ENCODE results near the gene RNLS. TPM values are rescaled to one million over a fixed set of nuclear protein-coding genes. Genes with fewer than 3 reads are reported as not detected.
"Not testable (repeated sequence)": the region's sequence is repeated elsewhere in the genome, so short reads cannot be mapped to it uniquely, and the experiment has no call there.

Gene RNLS
- total RNA-seq, 1 experiment from 2014 or later: 0.45 TPM

DNA sequence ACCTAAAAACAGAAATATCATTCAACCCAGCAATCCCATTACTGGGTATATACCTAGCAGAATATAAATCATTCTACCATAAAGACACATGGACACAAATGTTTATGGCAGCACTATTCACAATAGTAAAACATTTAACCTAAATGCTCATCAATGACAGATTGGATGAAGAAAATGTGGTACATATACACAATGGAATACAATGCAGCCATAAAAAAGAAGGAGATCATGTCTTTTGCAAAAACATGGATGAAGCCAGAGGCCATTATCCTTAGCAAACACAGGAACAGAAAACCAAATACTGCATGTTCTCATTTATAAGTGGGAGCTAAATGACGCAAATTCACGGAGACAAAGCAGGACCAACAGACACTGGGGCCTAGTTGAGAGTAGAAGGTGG, 96.3 kb downstream of the RNLS start:
- DNase-seq (ENCODE audit: extremely low read depth, low read depth): not testable (repeated sequence)

DNA sequence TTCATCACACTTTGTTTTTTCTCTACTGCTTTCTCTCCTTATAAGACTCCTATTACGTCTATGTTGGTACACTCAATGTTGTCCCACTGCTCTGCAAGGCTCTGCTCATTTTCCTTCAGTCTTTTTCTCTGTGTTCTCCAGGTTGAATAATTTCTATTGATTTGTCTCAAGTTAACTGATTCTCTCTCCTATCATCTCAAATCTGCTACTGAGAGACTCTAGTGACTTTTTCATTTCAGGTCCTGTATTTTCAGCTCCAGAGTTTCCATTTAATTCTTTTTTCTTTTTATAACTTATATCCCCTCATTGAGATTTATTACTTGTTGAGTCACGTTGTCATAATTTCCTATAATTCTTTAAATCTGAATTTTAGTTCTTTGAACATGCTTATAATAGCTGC, 100.9 kb downstream of the RNLS start:
- no peak for DNase-seq (ENCODE audit: extremely low read depth, low read depth)

DNA sequence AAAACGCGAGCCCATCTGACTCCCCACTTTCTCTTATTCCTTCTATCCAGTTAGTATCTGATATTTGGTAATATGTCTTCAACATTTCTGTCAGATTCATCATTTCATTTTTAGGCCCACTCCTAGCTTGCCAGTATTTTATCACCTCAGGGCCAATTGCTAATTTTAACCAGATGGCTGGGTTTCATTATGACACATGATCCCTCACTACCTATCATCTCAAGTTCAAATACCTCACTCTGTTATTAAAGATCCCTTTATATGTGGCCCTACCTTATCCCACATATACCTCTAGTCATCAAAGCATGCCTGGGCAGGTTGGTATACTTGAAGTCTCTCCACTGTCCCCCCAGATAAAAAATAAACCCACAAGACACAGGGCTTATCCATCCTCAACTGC, 104.9 kb downstream of the RNLS start:
- no peak for DNase-seq (ENCODE audit: extremely low read depth, low read depth)

DNA sequence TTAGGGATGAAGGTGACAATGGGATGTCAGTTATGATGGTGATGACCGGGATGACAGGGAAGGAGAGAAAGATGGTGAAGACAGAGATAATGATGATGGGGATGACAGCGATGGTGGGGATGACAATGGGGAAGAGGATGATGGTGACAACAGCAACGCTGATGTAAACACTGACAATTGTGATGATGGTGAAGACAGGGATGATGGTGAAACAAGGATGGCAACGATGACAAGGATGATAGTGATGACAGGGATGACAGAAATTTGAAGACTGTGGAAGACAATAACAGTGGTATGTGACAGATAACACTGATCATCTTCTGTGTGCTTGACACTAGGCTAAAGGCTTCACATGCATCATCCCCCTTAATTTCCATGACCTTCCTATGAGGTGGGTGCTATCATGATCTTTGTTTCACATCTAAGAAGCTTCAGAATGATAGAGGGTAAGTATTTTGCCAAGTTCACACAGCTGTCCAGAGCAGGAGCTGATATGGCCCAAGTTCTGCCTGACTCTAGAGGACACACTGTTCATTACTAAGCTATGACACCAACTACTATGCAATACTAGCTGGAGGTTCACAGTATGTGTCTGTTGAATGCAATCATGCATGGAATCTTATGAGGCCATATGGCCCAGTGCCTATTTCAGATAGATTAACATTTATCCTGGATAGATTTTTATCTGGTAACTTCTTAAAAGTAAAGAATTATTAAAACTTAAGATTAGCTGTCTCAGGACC, 105.6 kb downstream of the RNLS start:
- DNase-seq (ENCODE audit: extremely low read depth, low read depth): no peak

DNA sequence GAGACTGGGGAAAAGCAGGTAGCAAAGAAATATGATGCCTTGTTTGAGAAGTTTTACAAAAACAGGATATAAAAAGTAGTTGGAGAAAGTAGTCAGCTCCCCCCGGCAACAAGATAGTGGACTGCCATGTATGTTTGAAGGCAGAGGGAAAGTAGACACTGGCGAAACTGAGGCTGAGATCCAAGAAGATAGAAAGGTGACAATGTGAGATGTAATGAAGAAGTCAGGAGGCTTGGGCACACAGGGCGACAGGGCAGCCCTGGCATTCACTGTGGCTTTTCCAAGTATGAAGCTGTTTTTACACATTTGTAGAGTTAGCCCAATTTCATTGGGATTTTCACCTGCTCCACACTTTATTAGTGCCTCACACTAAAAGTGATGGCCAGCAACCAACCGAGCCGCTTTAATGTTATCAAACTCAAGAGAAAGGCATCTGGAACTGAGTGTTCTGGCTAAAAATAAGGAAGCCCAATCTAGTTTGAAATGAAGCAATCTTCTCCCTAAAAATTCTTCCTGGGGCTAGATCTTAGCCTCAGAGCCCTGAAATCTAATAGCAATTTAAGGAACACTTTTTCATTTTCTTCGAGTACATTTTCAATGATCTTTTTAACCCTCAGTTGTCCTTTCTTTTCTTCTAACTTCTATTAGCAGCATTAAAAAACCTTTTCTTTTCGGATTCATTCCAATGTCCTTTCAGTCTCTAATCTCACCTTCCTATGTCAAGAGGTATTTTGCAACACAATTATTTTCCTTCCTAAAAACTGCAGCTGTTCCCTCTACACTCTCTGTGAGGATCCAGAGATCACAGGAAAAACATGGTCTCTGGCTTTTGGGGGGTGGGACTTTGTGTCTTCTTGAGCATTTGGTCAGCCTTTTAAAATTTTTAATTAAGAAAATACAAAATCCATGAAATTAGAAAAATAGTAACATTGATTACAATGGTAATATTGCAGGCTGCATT, 108.0 kb downstream of the RNLS start:
- no peak for DNase-seq (ENCODE audit: extremely low read depth, low read depth)

DNA sequence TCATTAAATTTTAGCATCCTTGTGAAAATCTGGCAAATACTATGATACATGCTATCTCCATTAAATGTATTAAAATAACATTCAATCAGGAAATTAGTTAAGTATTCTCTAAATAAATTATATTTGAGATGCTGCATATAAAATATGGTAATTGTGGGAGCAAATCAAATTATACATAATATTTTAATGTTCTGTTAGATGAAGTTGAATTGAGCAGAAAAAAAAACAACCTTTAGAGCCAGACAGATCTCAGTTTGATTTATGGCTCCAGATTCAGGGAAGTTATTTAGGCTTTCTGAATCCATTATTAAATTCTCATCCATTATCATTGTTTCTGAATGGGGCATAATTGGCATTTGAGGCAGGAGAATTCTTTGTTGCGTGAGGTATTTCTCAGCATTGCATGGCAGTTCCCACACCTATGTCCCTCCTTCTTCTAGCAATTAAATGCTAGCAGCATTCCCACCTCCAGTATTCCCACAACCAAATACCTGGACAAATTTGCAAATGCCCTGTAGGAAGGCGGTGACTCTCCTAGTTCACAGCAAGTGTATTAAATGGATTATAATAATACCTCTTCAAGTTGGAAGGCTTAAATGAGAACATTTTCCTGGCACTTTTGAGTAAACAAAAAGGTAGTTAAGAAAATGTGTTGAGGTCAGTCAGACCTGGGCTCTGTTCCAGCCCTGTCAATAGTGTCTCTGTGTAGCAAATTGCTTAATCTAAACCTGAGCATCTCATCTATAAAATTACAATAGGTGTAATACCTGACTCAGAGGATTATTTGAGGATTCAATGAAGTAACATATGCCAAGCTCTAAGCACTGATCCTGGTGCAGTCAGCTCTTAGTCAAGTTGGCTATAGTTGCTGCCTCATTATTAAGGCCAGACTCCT, 108.9 kb downstream of the RNLS start:
- DNase-seq (ENCODE audit: extremely low read depth, low read depth): no peak

DNA sequence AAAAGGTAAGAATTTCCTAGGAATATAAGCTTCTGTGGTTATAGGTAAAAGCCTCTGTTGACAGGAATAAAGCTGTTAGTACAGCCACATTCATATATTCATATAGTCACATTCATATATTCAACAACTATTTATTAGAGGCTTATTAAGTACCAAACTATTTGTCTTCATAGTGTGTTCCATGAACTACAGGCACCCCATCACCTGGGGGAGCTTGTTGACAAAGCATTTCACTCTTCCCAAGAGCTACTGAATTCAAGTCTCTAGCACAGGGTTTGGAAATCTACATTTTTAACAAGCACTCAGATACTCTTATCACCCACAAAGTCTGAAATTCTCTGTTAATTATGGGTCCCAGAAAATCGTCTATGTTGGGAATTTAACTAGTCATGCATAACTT, 110.6 kb downstream of the RNLS start:
- DNase-seq (ENCODE audit: extremely low read depth, low read depth): no peak

DNA sequence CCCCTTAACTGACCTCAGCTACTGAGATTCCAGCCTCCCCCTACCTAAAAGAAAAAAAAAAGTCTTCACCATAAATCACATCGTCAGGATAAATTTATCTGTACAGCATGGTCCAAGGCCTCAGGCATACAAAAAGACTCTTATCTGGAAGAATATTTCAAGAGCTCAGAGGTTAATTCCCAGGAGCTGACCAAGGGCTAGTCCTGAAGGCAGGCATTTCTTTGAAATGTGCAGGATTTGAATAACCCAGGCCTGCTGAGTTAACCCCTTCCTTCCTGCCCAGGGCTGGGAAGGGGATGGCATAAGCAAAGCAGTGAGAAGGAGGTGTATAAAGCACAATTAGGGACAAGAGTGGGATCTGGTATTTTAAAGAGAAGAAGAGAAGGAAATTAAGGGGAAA, 111.2 kb downstream of the RNLS start:
- no peak for DNase-seq (ENCODE audit: extremely low read depth, low read depth)

DNA sequence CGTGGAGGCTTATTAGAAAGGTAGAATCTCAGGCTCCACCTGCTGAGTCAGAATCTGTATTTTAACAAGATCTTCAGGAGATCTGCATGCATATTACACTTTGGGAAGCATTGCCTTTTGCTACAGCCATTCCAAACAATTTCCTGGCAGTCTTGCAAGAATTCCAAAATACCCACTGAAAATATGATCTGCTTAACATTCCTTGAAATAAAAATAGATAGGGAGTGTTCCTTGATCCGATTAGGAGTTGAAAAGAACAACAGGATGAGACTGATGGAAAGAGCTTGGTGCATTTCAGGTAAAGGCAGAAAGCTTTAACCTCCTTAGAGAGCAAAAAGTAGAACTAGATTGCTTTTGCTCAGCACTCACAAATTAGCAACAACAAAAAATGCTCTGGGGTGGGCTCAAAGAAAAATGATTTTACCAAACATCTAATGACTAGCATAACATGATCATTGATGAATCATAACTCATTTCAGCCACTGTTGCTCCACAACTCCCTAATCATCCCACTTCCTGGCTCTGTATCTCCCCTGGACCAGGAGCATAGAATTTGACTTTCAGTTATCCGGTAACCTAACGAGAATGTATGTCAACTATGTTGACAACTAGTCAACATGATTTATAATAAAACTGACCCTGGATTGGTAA, 115.2 kb downstream of the RNLS start:
- DNase-seq (ENCODE audit: extremely low read depth, low read depth): no peak

DNA sequence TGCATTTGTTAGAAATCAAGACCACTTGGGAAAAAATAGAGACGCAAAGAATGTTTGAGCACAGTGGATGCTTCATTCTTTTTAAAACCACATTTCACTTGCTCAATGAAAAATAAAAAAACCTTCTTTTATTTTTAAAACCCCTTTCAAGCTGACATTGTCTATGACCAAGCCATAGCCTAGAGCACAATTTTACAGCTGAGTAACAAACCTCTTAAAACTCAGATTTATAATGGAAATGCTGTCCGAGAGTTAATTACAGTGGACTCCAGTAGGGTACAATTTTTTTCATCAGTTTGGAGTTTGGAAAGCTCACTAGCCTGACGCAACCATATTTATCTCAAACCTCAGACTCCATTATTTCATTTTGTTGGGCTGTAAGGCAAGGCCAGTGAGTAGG, 116.3 kb downstream of the RNLS start:
- DNase-seq (ENCODE audit: extremely low read depth, low read depth): no peak

DNA sequence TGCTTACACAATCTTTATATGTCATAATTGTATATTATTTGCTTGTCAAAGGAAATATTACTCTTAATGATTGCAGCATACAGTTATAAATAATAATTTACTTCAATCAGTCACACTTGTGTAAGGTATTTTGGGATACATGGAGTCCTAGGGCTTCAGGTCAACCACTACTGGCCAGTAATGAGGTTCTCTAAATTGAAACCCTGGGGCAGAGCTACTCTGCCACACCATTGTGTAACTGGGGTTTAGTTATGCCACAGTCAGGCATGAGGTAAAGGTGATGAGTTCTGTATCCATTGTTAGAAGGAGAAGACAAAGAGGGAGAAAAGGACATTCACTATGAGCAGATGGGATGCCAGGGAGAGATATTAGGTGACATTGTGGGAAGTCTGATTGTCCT, 117.4 kb downstream of the RNLS start:
- DNase-seq (ENCODE audit: extremely low read depth, low read depth): no peak

DNA sequence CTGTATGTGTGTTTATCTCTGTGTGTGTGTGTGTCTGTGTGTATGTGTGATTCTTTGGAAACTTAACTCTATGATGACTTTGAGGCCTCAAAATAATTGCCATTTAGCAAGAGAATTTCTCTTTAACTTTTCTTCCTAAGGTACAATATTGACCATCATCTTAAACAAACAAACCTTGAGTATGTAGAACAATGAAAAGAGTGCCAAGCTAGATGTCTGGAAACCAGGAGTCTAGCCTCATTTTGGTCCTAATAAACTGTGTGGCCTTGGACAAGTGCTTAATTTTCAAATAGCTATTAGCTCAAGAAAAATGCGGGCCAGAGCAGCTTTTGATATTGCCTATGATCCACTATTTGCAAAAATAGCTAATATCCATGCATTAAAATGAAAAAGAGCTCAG, 119.3 kb downstream of the RNLS start:
- DNase-seq (ENCODE audit: extremely low read depth, low read depth): no peak

DNA sequence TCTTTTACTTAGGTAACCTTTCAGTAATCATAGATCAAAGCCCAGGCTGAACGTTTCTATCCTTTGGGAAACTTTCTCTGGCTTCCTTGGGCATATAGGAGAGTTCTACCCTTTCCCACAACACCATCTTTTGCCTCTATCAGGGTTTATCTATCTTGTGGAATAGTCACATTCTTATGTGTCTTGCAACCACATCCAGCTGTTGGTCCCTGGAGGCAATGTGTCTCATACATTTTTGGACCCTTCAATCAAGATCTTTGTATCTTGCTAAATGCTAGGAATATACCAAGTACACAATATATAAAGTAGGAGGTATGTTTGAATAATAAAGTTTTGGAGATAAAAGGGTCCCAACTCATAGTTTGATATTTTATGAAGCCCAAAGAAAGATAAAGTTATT, 121.7 kb downstream of the RNLS start:
- no peak for DNase-seq (ENCODE audit: extremely low read depth, low read depth)

DNA sequence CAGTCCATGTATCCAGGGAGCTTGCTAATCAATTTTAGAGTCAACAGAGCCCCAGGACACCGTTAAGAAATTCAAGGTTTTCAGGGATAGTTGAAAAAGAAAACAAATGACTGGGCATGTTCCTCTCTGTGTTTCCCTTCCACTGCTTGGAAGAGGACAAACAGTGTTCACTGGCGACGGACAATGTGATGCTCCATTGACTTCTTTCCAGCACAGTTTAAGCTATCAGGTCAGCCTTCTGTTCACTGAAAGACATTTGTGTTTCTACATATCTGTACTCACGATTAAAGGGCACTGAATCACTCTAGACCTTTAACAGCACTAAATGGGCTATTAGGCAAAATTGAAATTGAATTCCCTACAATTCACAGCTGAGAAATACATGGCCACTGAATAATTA, 123.6 kb downstream of the RNLS start:
- DNase-seq (ENCODE audit: extremely low read depth, low read depth): no peak

DNA sequence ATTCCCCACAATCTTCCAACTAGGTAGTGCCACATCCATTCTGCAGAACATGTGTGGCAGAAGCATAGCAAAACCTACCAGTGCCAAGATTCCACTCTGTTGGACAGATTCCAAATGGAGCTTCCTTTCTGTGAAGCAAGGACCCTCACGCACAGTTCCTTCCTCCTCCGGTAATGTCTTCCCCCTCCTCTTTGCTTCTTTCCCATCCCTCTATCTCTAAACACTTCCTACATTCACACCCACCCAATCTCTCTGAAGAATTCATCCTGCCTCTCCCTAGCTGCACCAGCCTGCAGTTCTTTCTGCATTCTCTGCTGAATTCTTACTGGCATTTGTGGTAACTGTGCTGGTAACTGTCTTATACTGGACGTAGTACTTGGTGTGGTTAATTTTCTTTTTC, 124.9 kb downstream of the RNLS start:
- DNase-seq (ENCODE audit: extremely low read depth, low read depth): no peak

DNA sequence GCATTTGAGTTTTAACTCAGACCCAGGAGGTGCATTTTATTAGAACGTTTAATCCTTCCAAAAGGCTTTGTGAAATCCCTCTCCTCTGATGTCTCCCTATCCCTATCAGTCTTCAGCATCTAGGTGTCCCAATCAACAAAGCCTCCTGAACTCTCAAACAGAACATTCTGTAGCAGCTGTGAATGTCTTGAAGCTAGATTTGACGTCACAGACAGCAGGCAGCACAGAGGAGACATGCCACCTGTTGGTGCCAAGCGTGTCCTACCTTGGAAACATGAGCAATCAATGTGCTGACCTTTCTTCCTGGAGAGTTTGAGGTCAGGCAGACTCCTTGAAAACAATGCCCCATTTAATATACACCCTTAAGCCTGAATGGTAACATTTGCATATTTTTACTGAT, 125.5 kb downstream of the RNLS start:
- no peak for DNase-seq (ENCODE audit: extremely low read depth, low read depth)

DNA sequence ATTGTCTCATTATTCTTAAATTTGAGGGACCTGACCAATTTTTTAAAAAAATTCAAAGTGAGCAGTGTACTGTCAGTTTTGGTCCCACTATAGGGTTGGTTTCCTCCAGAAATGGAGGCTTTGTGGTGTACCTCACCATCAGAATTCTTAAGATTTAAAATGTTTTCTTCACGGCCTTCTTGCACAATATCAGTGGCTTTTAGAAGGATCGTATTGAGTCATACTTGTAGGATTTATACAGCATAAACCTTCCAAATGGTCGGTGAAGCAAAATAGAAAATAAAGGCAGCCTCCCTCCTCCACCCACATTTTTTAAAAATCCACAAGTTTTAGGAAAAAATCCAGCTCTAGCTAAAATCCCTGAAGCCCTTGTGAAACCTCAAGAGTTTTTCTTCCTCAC, 126.4 kb downstream of the RNLS start:
- DNase-seq (ENCODE audit: extremely low read depth, low read depth): no peak

DNA sequence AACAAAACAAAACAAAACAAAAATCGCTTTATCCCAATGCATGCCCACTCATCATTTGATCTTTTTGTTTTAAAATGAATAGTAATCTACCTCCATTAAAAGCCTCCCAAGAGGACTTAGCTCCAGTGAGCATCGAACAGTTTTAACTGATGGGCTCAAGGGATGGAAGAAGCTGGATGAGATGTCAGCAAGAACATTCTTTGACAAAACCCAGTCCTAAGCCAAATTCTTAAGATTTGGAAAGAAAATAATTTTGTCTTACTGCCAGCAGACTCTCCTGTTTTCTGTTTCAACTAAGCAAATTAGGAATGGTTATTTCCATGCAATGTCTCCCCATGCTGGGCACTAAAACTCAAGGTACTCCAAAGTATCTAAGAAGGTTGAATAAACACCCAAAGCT, 127.3 kb downstream of the RNLS start:
- DNase-seq (ENCODE audit: extremely low read depth, low read depth): no peak

DNA sequence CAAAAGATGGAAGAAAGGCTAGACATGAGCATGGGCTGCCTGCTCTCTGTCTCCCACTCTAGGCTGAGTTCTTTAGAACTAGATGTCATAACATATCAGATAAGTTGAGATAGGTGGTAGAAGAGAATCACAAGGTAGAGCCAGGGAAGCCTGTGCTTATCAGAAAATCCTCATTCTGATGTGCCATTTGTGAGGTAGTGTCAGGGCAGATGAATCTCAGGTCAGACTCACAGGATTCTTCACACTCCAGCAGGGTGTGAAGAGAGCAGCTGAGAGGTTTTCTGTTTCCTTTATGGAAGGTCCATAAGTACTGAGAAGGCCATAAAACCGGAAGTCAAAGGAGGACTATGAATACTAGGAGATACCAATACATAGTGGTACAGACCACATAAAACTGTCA, 132.9 kb downstream of the RNLS start:
- no peak for DNase-seq (ENCODE audit: extremely low read depth, low read depth)

DNA sequence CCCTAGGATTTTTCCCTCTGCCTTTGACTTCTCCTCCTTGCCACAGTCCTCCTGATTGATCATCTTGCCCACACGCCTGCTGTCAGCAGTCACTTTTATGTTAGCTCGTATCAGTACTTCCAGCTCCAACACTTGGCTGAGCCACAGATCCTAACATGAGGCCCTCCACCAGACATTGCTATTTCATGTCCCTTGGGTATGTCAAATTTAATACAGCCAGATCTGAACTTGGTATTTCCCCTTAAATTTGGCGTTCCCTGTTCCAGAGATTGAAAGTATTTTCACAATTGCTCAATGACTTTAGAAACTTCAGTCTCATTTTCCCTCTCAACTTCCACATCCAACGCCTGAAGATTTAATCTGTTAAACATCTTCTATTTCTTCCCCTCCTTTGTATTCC, 140.4 kb downstream of the RNLS start:
- DNase-seq (ENCODE audit: extremely low read depth, low read depth): no peak

DNA sequence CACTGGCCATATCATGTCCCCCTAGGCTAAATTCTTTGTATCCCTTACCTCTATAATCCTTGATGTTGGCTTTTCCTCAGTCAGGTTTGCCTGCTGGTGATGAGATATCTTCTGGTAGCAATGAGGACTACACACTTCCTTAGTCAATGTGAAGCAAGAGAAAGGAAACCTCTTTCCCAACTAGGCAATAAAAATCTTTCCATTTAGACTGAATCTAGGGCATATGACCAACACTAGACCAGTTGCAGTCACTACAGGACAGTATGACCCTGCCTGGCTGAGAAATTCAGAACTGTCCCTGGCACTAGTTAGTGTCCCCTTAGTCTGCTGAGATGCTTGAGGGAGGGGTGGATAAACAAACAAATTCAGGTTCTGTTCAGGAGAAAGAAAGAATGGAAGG, 142.6 kb downstream of the RNLS start:
- no peak for DNase-seq (ENCODE audit: extremely low read depth, low read depth)

Measured in NCI-H460 (cell line).